GM23338 (cell line): ENCODE data around the gene FHOD1.

ENCODE experiments used
- CREB1 ChIP-seq: fragments of 250-450 bp; sonication (Bioruptor Pico); IDR thresholded peaks from 2 replicates; pipeline ENCODE4 v1.5.0; 2020; ENCODE audit warnings: low read depth, mild to moderate bottlenecking, moderate library complexity
- CTCF ChIP-seq, 2 experiments: fragments of 200-600 bp in 1 of 2; sonication (generic) in 1 of 2; conservative IDR thresholded peaks; 2 replicates each; pipeline versions ENCODE4 v1.5.1 to v1.6.1; 2016 to 2017; ENCODE audit warnings: antibody characterized with exemption in 2 of 2, low read depth in 2 of 2, mild to moderate bottlenecking in 2 of 2, moderate library complexity in 1 of 2
- EZH2 ChIP-seq: fragments of 200-600 bp; sonication (generic); IDR thresholded peaks from one replicate; pipeline ENCODE4 v1.8.0; 2017; ENCODE audit warnings: antibody characterized with exemption, mild to moderate bottlenecking, low read depth; ENCODE audit not compliant: unreplicated experiment
- EZH2phosphoT487 ChIP-seq: fragments of 200-600 bp; sonication (generic); IDR thresholded peaks from one replicate; pipeline ENCODE4 v1.8.1; 2018; ENCODE audit warnings: antibody characterized with exemption; ENCODE audit not compliant: unreplicated experiment
- JUNB ChIP-seq: IDR thresholded peaks from one replicate; pipeline ENCODE4 v1.6.1; 2016; ENCODE audit warnings: antibody characterized with exemption; ENCODE audit not compliant: unreplicated experiment
- POLR2AphosphoS5 ChIP-seq: IDR thresholded peaks from 2 replicates; pipeline ENCODE4 v1.6.1; 2016; ENCODE audit warnings: antibody characterized with exemption, low read depth
- STAT1 ChIP-seq: IDR thresholded peaks from one replicate; pipeline ENCODE4 v1.6.1; 2016; ENCODE audit warnings: antibody characterized with exemption; ENCODE audit not compliant: unreplicated experiment
- ZNF331 ChIP-seq: fragments of 250-450 bp; sonication (Bioruptor Pico); IDR thresholded peaks from 2 replicates; pipeline ENCODE4 v1.5.0; 2020; ENCODE audit warnings: low read depth, mild to moderate bottlenecking, moderate library complexity
- TF ChIP-seq, protein P1 (sequence below): IDR thresholded peaks from one replicate; pipeline ENCODE4 v1.6.1; 2018; ENCODE audit warnings: antibody characterized with exemption; ENCODE audit not compliant: unreplicated experiment
- TF ChIP-seq, protein P2 (sequence below): fragments of 250-450 bp; sonication (Bioruptor Pico); IDR thresholded peaks from 2 replicates; pipeline ENCODE4 v1.5.0; 2020; ENCODE audit warnings: mild to moderate bottlenecking, moderate library complexity

DNA sequence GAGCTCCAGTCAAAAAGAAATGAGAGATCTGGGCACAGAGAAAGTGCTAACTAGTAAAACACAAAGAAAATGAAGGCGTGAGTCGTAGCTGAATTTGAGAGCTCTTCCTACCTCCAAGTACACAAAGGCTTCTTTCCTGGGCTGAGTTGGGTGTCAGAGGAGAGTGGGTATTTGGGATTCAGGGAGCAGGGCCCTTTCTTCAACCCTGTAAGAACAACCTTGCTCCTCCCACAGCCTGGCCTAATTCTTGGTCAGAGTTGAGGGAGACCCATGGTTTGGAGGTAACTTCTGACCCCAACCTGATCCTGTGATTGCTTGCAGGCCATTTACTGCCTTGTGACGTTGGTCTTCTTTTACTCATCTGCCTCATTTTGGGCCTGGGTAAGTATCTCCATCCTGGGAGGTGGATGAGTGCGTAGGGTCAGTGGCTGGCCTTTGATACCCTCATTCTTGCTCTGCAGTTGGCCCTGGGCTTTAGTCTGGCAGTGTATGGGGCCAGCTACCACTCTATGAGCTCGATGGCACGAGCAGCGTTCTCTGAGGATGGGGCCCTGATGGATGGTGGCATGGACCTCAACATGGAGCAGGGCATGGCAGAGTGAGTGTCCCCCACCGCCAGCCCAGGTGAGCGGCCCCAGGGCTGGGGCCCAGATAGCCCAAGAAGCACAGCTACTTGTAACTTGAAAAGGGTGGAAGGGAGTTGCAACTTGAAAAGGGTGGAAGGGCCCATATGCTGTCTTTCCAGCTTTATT is 19.1 kb downstream of the FHOD1 start:
- no peak for TF ChIP-seq CTCF (conservative IDR thresholded peaks at IDR 0.05; ENCODE audit: low read depth in 2 of 2)
- 0 out of 2 replicates have a peak, but pooled peaks have one; percentile 11 for TF ChIP-seq POLR2AphosphoS5
- TF ChIP-seq CREB1 (CRISPR knock-in tag), result no peak
- no peak for TF ChIP-seq EZH2
- no peak for TF ChIP-seq ZNF331
- TF ChIP-seq, protein P1, sequence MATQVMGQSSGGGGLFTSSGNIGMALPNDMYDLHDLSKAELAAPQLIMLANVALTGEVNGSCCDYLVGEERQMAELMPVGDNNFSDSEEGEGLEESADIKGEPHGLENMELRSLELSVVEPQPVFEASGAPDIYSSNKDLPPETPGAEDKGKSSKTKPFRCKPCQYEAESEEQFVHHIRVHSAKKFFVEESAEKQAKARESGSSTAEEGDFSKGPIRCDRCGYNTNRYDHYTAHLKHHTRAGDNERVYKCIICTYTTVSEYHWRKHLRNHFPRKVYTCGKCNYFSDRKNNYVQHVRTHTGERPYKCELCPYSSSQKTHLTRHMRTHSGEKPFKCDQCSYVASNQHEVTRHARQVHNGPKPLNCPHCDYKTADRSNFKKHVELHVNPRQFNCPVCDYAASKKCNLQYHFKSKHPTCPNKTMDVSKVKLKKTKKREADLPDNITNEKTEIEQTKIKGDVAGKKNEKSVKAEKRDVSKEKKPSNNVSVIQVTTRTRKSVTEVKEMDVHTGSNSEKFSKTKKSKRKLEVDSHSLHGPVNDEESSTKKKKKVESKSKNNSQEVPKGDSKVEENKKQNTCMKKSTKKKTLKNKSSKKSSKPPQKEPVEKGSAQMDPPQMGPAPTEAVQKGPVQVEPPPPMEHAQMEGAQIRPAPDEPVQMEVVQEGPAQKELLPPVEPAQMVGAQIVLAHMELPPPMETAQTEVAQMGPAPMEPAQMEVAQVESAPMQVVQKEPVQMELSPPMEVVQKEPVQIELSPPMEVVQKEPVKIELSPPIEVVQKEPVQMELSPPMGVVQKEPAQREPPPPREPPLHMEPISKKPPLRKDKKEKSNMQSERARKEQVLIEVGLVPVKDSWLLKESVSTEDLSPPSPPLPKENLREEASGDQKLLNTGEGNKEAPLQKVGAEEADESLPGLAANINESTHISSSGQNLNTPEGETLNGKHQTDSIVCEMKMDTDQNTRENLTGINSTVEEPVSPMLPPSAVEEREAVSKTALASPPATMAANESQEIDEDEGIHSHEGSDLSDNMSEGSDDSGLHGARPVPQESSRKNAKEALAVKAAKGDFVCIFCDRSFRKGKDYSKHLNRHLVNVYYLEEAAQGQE, result no peak
- TF ChIP-seq STAT1, result no peak
- TF ChIP-seq EZH2phosphoT487, result no peak
- TF ChIP-seq JUNB, result no peak
- TF ChIP-seq, protein P2, sequence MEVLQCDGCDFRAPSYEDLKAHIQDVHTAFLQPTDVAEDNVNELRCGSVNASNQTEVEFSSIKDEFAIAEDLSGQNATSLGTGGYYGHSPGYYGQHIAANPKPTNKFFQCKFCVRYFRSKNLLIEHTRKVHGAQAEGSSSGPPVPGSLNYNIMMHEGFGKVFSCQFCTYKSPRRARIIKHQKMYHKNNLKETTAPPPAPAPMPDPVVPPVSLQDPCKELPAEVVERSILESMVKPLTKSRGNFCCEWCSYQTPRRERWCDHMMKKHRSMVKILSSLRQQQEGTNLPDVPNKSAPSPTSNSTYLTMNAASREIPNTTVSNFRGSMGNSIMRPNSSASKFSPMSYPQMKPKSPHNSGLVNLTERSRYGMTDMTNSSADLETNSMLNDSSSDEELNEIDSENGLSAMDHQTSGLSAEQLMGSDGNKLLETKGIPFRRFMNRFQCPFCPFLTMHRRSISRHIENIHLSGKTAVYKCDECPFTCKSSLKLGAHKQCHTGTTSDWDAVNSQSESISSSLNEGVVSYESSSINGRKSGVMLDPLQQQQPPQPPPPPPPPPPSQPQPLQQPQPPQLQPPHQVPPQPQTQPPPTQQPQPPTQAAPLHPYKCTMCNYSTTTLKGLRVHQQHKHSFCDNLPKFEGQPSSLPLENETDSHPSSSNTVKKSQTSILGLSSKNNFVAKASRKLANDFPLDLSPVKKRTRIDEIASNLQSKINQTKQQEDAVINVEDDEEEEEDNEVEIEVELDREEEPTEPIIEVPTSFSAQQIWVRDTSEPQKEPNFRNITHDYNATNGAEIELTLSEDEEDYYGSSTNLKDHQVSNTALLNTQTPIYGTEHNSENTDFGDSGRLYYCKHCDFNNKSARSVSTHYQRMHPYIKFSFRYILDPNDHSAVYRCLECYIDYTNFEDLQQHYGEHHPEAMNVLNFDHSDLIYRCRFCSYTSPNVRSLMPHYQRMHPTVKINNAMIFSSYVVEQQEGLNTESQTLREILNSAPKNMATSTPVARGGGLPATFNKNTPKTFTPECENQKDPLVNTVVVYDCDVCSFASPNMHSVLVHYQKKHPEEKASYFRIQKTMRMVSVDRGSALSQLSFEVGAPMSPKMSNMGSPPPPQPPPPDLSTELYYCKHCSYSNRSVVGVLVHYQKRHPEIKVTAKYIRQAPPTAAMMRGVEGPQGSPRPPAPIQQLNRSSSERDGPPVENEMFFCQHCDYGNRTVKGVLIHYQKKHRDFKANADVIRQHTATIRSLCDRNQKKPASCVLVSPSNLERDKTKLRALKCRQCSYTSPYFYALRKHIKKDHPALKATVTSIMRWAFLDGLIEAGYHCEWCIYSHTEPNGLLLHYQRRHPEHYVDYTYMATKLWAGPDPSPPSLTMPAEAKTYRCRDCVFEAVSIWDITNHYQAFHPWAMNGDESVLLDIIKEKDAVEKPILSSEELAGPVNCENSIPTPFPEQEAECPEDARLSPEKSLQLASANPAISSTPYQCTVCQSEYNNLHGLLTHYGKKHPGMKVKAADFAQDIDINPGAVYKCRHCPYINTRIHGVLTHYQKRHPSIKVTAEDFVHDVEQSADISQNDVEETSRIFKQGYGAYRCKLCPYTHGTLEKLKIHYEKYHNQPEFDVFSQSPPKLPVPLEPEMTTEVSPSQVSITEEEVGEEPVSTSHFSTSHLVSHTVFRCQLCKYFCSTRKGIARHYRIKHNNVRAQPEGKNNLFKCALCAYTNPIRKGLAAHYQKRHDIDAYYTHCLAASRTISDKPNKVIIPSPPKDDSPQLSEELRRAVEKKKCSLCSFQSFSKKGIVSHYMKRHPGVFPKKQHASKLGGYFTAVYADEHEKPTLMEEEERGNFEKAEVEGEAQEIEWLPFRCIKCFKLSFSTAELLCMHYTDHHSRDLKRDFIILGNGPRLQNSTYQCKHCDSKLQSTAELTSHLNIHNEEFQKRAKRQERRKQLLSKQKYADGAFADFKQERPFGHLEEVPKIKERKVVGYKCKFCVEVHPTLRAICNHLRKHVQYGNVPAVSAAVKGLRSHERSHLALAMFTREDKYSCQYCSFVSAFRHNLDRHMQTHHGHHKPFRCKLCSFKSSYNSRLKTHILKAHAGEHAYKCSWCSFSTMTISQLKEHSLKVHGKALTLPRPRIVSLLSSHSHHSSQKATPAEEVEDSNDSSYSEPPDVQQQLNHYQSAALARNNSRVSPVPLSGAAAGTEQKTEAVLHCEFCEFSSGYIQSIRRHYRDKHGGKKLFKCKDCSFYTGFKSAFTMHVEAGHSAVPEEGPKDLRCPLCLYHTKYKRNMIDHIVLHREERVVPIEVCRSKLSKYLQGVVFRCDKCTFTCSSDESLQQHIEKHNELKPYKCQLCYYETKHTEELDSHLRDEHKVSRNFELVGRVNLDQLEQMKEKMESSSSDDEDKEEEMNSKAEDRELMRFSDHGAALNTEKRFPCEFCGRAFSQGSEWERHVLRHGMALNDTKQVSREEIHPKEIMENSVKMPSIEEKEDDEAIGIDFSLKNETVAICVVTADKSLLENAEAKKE (CRISPR knock-in tag), result no peak
